Body of pancreas (tissue), 4 donors: ENCODE data around the gene AZIN2. TPM values are rescaled to one million over a fixed set of nuclear protein-coding genes. Genes with fewer than 3 reads are reported as not detected.
A peak's percentile ranks its signal among the peaks of the same experiment; 100 is the strongest.

Experiments used
- ATAC-seq: fragments of 150-250 bp; one replicate; pipeline ENCODE4 v1.9.1; 2016
- DNase-seq, 4 donors: peaks; one replicate each; pipeline ENCODE4 v3.0.0-alpha.2; 2019
- H3K27ac ChIP-seq, 4 donors: fragments of 200-600 bp; sonication (generic); 1 replicate in 3 of 4; 2 replicates in 1 of 4; pipeline versions ENCODE4 v1.5.1 to v1.6.1; 2016 to 2019; ENCODE audit warnings: mild to moderate bottlenecking in 1 of 4, mixed read lengths in 1 of 4, moderate library complexity in 1 of 4
- H3K27me3 ChIP-seq, 2 donors: fragments of 200-600 bp; sonication (generic); one replicate each; pipeline ENCODE4 v1.6.0; 2016; ENCODE audit warnings: mild to moderate bottlenecking in 1 of 2
- H3K36me3 ChIP-seq, 2 donors: fragments of 200-600 bp; sonication (generic); replicated peaks in 1 of 2; 2 replicates each; pipeline ENCODE4 v1.5.1; 2016; ENCODE audit warnings: low read depth in 2 of 2; ENCODE audit not compliant: insufficient read depth in 1 of 2
- H3K4me1 ChIP-seq: fragments of 200-600 bp; sonication (generic); one replicate; pipeline ENCODE4 v1.6.0; 2016
- H3K4me3 ChIP-seq, 2 donors: fragments of 200-600 bp; sonication (generic); 1 replicate in 1 of 2; 2 replicates in 1 of 2; pipeline ENCODE4 v1.5.1; 2016 to 2019
- H3K9me3 ChIP-seq, 3 donors: fragments of 200-600 bp; sonication (generic); 1 replicate in 2 of 3; 2 replicates in 1 of 3; pipeline ENCODE4 v1.5.1; 2016
- CTCF ChIP-seq, 7 experiments: fragments of 450-650 bp in 4 of 7; fragments of 200-600 bp in 3 of 7; sonication (generic) in 3 of 7; IDR thresholded peaks; one replicate each; pipeline ENCODE4 v1.5.1; 2016 to 2019; ENCODE audit warnings: antibody characterized with exemption in 7 of 7
- POLR2A ChIP-seq, 3 donors: fragments of 450-650 bp; IDR thresholded peaks; one replicate each; pipeline ENCODE4 v1.6.1; 2016; ENCODE audit warnings: antibody characterized with exemption in 3 of 3, mild to moderate bottlenecking in 2 of 3
- WGBS, 2 donors: methylation state at CpG; one replicate each; pipeline ENCODE4 v1.1.5; 2017; 5-methylcytosine and 5-hydroxymethylcytosine counted together
- intact Hi-C: fragments of 100-400 bp; cut with DNase I; formaldehyde crosslinking; loops from one replicate; pipeline ENCODE4 v1.15.1; 2023
- total RNA-seq, 2 donors: library from RNA; depleted of rRNA; stranded (reverse); fragments of >200 nt; gene quantifications; one replicate each; pipeline ENCODE4 v1.1.0, GENCODE V29; 2016

The AZIN2 gene
- total RNA-seq, 2 donors from 2014 or later = 1.0 to 1.6 TPM

GRCh38 chr1:33143176-33143575 is 62.2 kb downstream of the AZIN2 start:
- peaks cover 0 to 4% of the 10 kb centered on the region in 2 donors for H3K36me3 ChIP-seq
- no peaks in the 10 kb centered on the region for H3K9me3 ChIP-seq
- no peak overlapping the region for H3K4me3 ChIP-seq
- TF ChIP-seq POLR2A (IDR thresholded peaks at IDR 0.05) = no peak
- TF ChIP-seq CTCF (IDR thresholded peaks at IDR 0.05) = no peak
- no peak for ATAC-seq
- H3K27me3 ChIP-seq = no peaks in the 10 kb centered on the region
- no peaks in the 10 kb centered on the region for H3K4me1 ChIP-seq
- H3K27ac ChIP-seq = no peak overlapping the region
- 69 to 77% methylated on average over 4 of the region's 4 CpGs for WGBS, 2 donors
- DNase-seq = peak in 1 of 4 donors; percentile 25
- intact Hi-C loops = no loop called here

- 87 to 96% methylated on average over 2 of the region's 2 CpGs for WGBS, 2 donors
- intact Hi-C loops = no loop called here
- no peak overlapping the region for H3K27ac ChIP-seq
Measured at GRCh38 chr1:33143698-33144097, 62.7 kb downstream of the AZIN2 start.

GRCh38 chr1:33146003-33146402 is 65.0 kb downstream of the AZIN2 start:
- H3K4me1 ChIP-seq = peaks cover 6% of the 10 kb centered on the region
- TF ChIP-seq POLR2A (IDR thresholded peaks at IDR 0.05) (no peak), CTCF (IDR thresholded peaks at IDR 0.05) (no peak)
- 91 to 100% methylated on average over 2 to 3 of the region's 3 CpGs for WGBS, 2 donors
- H3K36me3 ChIP-seq = peaks cover 0 to 4% of the 10 kb centered on the region in 2 donors
- H3K27me3 ChIP-seq = no peaks in the 10 kb centered on the region
- no peak for ATAC-seq
- H3K9me3 ChIP-seq = no peaks in the 10 kb centered on the region
- no peak for DNase-seq
- H3K4me3 ChIP-seq = no peak overlapping the region
- no peak overlapping the region for H3K27ac ChIP-seq
- intact Hi-C loops = no loop called here

More at GRCh38 chr1:33143698-33144097, 62.7 kb downstream of the AZIN2 start:
- DNase-seq = no peak
- Histone ChIP-seq H3K4me1 (no peaks in the 10 kb centered on the region), H3K36me3 (peaks cover 0 to 4% of the 10 kb centered on the region in 2 donors), H3K9me3 (no peaks in the 10 kb centered on the region), H3K27me3 (no peaks in the 10 kb centered on the region), H3K4me3 (no peak overlapping the region)
- TF ChIP-seq POLR2A (IDR thresholded peaks at IDR 0.05) = no peak
- TF ChIP-seq CTCF (IDR thresholded peaks at IDR 0.05) = no peak
- peak; percentile 30 for ATAC-seq

GRCh38 chr1:33147275-33147996 is 66.5 kb downstream of the AZIN2 start:
- Histone ChIP-seq H3K4me3 (no peak overlapping the region), H3K27me3 (no peaks in the 10 kb centered on the region), H3K36me3 (peaks cover 0 to 4% of the 10 kb centered on the region in 2 donors), H3K4me1 (peaks cover 6% of the 10 kb centered on the region), H3K9me3 (no peaks in the 10 kb centered on the region), H3K27ac (no peak overlapping the region)
- intact Hi-C loops = no loop called here
- 92 to 100% methylated on average over 13 to 30 of the region's 30 CpGs for WGBS, 2 donors
- TF ChIP-seq CTCF (IDR thresholded peaks at IDR 0.05) (no peak), POLR2A (IDR thresholded peaks at IDR 0.05) (no peak)
- ATAC-seq (no peak), DNase-seq (no peak)

GRCh38 chr1:33147997-33148314 is 67.0 kb downstream of the AZIN2 start:
- TF ChIP-seq POLR2A (IDR thresholded peaks at IDR 0.05) (no peak), CTCF (IDR thresholded peaks at IDR 0.05) (peak in 1 of 7 experiments; percentile 9)
- DNase-seq (no peak), ATAC-seq (no peak)
- intact Hi-C loops = no loop called here
- H3K27ac ChIP-seq = no peak overlapping the region
- no peaks in the 10 kb centered on the region for H3K9me3 ChIP-seq
- H3K36me3 ChIP-seq = peaks cover 0 to 4% of the 10 kb centered on the region in 2 donors
- no peaks in the 10 kb centered on the region for H3K27me3 ChIP-seq
- H3K4me1 ChIP-seq = peaks cover 6% of the 10 kb centered on the region
- H3K4me3 ChIP-seq = no peak overlapping the region
- 74 to 81% methylated on average over 3 of the region's 3 CpGs for WGBS, 2 donors
